ENCODE measurements around the gene PRUNE1. TPM values are rescaled to one million over a fixed set of nuclear protein-coding genes. Genes with fewer than 3 reads are reported as not detected.

The PRUNE1 gene
- polyA plus RNA-seq, 1 experiment: 21.7 TPM

DNA sequence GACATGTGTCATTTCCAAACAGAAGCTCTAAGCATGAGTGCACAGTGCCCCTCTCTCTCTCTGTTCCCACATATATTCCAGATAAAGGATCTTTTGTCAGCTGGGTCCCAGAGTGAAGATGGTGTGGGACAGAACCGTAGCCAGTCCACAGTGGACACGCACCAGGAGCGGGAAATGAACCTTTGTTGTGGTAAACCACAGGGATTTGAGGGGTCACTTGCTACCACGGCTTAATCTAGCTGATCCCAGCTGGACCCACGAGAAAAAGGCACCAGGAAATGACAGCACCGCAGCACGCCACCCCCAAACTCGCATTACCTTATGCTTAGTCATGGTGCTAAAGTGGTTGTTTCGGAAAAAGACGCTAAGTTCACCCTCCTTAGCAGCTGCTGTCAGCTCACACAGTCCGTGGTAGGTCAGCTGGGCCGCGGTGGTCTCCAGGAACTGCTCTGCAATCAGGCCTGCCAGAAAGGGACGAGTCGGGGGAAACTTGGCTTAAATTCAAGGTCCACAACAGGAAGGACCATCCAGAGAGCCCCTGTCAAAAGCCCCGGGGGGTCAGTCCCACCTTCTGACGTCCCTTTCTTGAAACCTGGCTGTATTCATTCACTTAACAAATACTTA is 9.1 kb upstream of the PRUNE1 start:
- H3K4me3 ChIP-seq (ENCODE audit: low read depth, low read length): no peak overlapping the region
- ChIA-PET POLR2A (interaction anchor here (0.6 to 1.6 kb wide), 2 partner anchors 17 to 33 kb away, joined by 3 to 4 read pairs; partner anchors contain the start of gene ANXA9), CTCF (interaction anchor here (0.6 to 2.7 kb wide), 4 partner anchors 19 to 439 kb away, joined by 3 to 9 read pairs (median 4); no protein-coding TSS in a partner anchor)
- H3K27ac ChIP-seq (ENCODE audit: low read depth, low read length): peak overlapping the region; percentile 70
- H3K27me3 ChIP-seq (ENCODE audit: control insufficient read depth, insufficient read depth, low read length): no peaks in the 10 kb centered on the region
- TF ChIP-seq, protein P1, sequence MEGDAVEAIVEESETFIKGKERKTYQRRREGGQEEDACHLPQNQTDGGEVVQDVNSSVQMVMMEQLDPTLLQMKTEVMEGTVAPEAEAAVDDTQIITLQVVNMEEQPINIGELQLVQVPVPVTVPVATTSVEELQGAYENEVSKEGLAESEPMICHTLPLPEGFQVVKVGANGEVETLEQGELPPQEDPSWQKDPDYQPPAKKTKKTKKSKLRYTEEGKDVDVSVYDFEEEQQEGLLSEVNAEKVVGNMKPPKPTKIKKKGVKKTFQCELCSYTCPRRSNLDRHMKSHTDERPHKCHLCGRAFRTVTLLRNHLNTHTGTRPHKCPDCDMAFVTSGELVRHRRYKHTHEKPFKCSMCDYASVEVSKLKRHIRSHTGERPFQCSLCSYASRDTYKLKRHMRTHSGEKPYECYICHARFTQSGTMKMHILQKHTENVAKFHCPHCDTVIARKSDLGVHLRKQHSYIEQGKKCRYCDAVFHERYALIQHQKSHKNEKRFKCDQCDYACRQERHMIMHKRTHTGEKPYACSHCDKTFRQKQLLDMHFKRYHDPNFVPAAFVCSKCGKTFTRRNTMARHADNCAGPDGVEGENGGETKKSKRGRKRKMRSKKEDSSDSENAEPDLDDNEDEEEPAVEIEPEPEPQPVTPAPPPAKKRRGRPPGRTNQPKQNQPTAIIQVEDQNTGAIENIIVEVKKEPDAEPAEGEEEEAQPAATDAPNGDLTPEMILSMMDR (IDR thresholded peaks at IDR 0.05; ENCODE audit: low read depth, low read length): no peak
- no peaks in the 10 kb centered on the region for H3K9me3 ChIP-seq (ENCODE audit: control insufficient read depth, insufficient read depth, low read length)
- DNase-seq (ENCODE audit: low read depth, low spot score): peak; percentile 37

DNA sequence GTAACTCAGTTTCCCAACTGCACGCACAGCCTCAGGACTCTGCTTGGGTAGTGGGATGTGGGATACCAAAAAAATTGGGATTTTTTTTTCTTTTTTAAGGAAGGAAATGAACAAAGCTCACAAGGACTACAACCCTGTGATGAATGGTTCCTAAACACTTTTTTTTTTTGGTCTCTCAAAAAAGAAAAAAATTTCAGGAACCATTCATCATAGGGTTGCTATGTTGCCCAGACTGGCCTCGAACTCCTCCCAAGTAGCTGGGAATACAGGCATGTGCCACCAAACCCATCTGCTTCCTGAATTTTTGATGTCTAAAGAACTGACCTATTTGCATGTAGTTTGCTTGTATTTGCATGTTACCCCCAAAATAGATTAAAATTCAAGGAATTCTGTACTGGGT is 8.3 kb upstream of the PRUNE1 start:
- Histone ChIP-seq H3K4me3 (ENCODE audit: low read depth, low read length) (no peak overlapping the region), H3K9me3 (ENCODE audit: control insufficient read depth, insufficient read depth, low read length) (no peaks in the 10 kb centered on the region), H3K27me3 (ENCODE audit: control insufficient read depth, insufficient read depth, low read length) (no peaks in the 10 kb centered on the region), H3K27ac (ENCODE audit: low read depth, low read length) (peak overlapping the region; percentile 70)
- TF ChIP-seq, protein P1 (IDR thresholded peaks at IDR 0.05; ENCODE audit: low read depth, low read length): no peak
- ChIA-PET POLR2A (interaction anchor here (0.6 to 1.6 kb wide), 3 partner anchors 18 to 39 kb away, joined by 3 to 4 read pairs (median 3); partner anchors contain the start of gene ANXA9), CTCF (interaction anchor here (0.6 to 2.7 kb wide), 2 partner anchors 20 to 439 kb away, joined by 3 to 9 read pairs; no protein-coding TSS in a partner anchor)
- DNase-seq (ENCODE audit: low read depth, low spot score): no peak

DNA sequence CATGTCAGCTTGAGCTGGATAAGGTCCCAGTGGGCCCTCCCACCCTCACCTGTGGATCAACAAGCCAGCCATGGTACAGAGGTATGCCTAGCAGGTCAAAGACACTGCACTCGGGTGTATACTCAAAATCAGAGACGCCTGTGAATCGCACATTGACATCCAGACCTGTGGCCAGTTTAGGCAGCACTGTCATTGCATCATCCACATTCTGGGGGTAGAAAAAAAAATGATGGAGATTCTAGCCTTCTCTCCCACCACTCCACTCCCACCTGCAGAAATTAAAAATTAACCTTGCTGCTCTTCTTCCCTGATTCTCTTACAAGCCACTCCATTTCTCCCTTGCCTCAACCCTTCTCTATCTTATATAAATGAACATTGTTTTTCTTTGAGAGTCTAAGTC is 7.8 kb upstream of the PRUNE1 start:
- H3K4me3 ChIP-seq (ENCODE audit: low read depth, low read length): no peak overlapping the region

DNA sequence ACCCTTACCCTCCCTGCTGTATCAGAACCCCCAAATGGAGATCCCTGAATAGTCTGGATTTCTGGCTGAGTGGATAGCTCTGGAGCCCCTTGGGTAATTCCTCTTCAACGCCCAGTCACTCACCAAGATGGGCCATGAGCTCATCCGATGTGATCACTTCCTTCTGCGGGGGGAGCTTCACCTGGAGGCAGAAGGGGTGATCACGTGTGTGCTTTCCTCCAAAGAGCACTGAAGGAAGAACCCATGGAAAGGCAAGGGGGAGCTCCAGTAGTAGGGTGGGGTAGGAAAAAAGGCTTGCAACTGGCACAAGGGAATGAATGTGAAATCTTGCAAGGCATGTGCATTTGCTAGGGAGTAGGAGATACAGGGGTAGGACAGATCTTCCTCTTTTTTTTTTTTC is 6.6 kb upstream of the PRUNE1 start:
- ChIA-PET POLR2A (no interaction called here), CTCF (interaction anchor here (1.0 to 1.3 kb wide), 3 partner anchors 79 to 521 kb away, joined by 3 to 4 read pairs (median 3); no protein-coding TSS in a partner anchor)
- Histone ChIP-seq H3K27me3 (ENCODE audit: control insufficient read depth, insufficient read depth, low read length) (no peaks in the 10 kb centered on the region), H3K4me3 (ENCODE audit: low read depth, low read length) (no peak overlapping the region), H3K9me3 (ENCODE audit: control insufficient read depth, insufficient read depth, low read length) (no peaks in the 10 kb centered on the region), H3K27ac (ENCODE audit: low read depth, low read length) (no peak overlapping the region)
- DNase-seq (ENCODE audit: low read depth, low spot score): no peak
- TF ChIP-seq, protein P1 (IDR thresholded peaks at IDR 0.05; ENCODE audit: low read depth, low read length): no peak

More for the DNA sequence above, 7.8 kb upstream of the PRUNE1 start:
- POLR2A ChIA-PET: interaction anchor here (0.7 kb wide), 1 partner anchor 40 kb away, joined by 3 read pairs; no protein-coding TSS in a partner anchor
- Histone ChIP-seq H3K27ac (ENCODE audit: low read depth, low read length) (no peak overlapping the region), H3K27me3 (ENCODE audit: control insufficient read depth, insufficient read depth, low read length) (no peaks in the 10 kb centered on the region), H3K9me3 (ENCODE audit: control insufficient read depth, insufficient read depth, low read length) (no peaks in the 10 kb centered on the region)
- TF ChIP-seq, protein P1 (IDR thresholded peaks at IDR 0.05; ENCODE audit: low read depth, low read length): no peak
- CTCF ChIA-PET: interaction anchor here (1.3 to 2.7 kb wide), 2 partner anchors 20 to 99 kb away, joined by 4 to 9 read pairs; no protein-coding TSS in a partner anchor
- DNase-seq (ENCODE audit: low read depth, low spot score): no peak

DNA sequence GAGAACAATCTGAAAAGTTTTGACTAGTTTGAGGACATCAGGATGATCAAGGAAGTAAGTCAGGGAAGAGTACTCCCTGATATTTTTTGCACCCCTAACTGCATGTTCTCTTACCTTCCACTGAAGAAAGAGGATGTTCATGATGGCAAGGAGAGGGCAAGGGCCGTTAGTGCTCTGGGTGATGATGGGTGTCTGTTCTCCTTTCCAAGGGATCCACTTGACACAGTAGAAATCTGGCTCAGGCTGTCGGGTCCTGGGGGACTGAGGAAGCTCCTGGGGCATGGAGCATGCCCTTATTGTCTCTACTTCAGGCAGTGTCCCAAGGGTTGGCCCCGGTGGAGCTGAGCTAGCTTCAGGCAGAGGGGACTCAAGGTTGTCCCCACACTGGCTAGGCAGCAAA is 6.2 kb upstream of the PRUNE1 start:
- CTCF ChIA-PET: interaction anchor here (0.5 to 5.1 kb wide), 4 partner anchors 7 to 521 kb away, joined by 3 to 63 read pairs (median 4); no protein-coding TSS in a partner anchor
- Histone ChIP-seq H3K27me3 (ENCODE audit: control insufficient read depth, insufficient read depth, low read length) (no peaks in the 10 kb centered on the region), H3K4me3 (ENCODE audit: low read depth, low read length) (no peak overlapping the region), H3K9me3 (ENCODE audit: control insufficient read depth, insufficient read depth, low read length) (no peaks in the 10 kb centered on the region), H3K27ac (ENCODE audit: low read depth, low read length) (no peak overlapping the region)
- POLR2A ChIA-PET: no interaction called here
- DNase-seq (ENCODE audit: low read depth, low spot score): no peak
- TF ChIP-seq, protein P1 (IDR thresholded peaks at IDR 0.05; ENCODE audit: low read depth, low read length): no peak

Data from AG04450 (cell line).